ENCODE results near the gene AGPS.

AGPS gene

GRCh38 chr2:177585234-177585863 lies 192.8 kb downstream of the AGPS start:
- DNase-seq (ENCODE audit: low read depth in 3 of 3, low spot score in 1 of 3): no peak

GRCh38 chr2:177586154-177586553 lies 193.6 kb downstream of the AGPS start:
- DNase-seq (ENCODE audit: low read depth in 3 of 3, low spot score in 1 of 3): no peak

GRCh38 chr2:177587371-177587770 lies 194.8 kb downstream of the AGPS start:
- no peak for DNase-seq (ENCODE audit: low read depth in 3 of 3, low spot score in 1 of 3)

- no peak for DNase-seq (ENCODE audit: low read depth in 3 of 3, low spot score in 1 of 3)
These were observed 196.1 kb downstream of the AGPS start for GRCh38 chr2:177588671-177589070.

GRCh38 chr2:177589186-177589585 lies 196.6 kb downstream of the AGPS start:
- no peak for DNase-seq (ENCODE audit: low read depth in 3 of 3, low spot score in 1 of 3)

GRCh38 chr2:177592397-177592796 lies 199.8 kb downstream of the AGPS start:
- no peak for DNase-seq (ENCODE audit: low read depth in 3 of 3, low spot score in 1 of 3)

GRCh38 chr2:177592945-177593344 lies 200.4 kb downstream of the AGPS start:
- DNase-seq (ENCODE audit: low read depth in 3 of 3, low spot score in 1 of 3): no peak

- DNase-seq (ENCODE audit: low read depth in 3 of 3, low spot score in 1 of 3): no peak
These were observed 200.8 kb downstream of the AGPS start for GRCh38 chr2:177593402-177593801.
